Upper lobe of left lung (tissue), 4 donors: ENCODE data around the gene VSTM2L.

Experiments
- CTCF ChIP-seq, 6 experiments: fragments of 450-650 bp in 4 of 6; fragments of 200-600 bp in 2 of 6; sonication (generic) in 2 of 6; IDR thresholded peaks; one replicate each; pipeline ENCODE4 v1.5.1; 2016 to 2019; ENCODE audit warnings: antibody characterized with exemption in 6 of 6
- EP300 ChIP-seq, 4 donors: sonication (generic); formaldehyde crosslinking; IDR thresholded peaks; one replicate each; pipeline ENCODE4 v1.5.1; 2017; ENCODE audit warnings: antibody characterized with exemption in 4 of 4, control low read depth in 2 of 4

DNA sequence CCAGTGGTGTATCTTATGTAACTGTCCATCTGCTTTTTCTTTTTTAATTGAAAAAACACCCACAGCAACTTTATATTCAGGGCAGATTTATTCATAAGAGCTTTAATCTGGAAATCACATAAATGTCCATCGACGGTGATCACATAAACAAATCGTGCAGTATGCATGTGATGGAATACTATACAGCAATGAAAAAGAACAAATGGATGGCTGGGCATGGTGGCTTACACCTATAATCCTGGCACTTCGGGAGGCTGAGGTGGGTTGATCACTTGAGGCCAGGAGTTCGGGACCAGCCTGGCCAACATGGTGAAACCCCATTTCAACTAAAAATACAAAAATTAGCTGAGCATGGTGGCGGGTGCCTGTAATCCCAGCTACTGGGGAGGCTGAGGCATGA lies 39.1 kb downstream of the VSTM2L start:
- TF ChIP-seq CTCF (IDR thresholded peaks at IDR 0.05) = no peak
- no peak for TF ChIP-seq EP300 (IDR thresholded peaks at IDR 0.05)
